Upper lobe of right lung (tissue), 1 donor: ENCODE data around the gene PIP5K1B. TPM values are rescaled to one million over a fixed set of nuclear protein-coding genes. Genes with fewer than 3 reads are reported as not detected.

Experiments
- ATAC-seq: fragments of 200-7000 bp; cut with Tn5 transposase; one replicate; pipeline ENCODE4 v1.9.1; 2020; ENCODE audit warnings: mild to moderate bottlenecking, moderate library complexity
- DNase-seq: peaks from one replicate; pipeline ENCODE4 v3.0.0-alpha.2; 2020
- H3K27ac ChIP-seq: fragments of 200-600 bp; one replicate; pipeline ENCODE4 v1.8.0; 2022
- H3K27me3 ChIP-seq: fragments of 200-600 bp; one replicate; pipeline ENCODE4 v1.8.0; 2022; ENCODE audit warnings: mild to moderate bottlenecking
- H3K36me3 ChIP-seq: fragments of 200-600 bp; one replicate; pipeline ENCODE4 v1.8.0; 2022
- H3K4me1 ChIP-seq: fragments of 200-600 bp; one replicate; pipeline ENCODE4 v1.8.0; 2022
- H3K4me3 ChIP-seq: fragments of 200-600 bp; one replicate; pipeline ENCODE4 v1.8.0; 2022; ENCODE audit warnings: mild to moderate bottlenecking
- H3K9me3 ChIP-seq: fragments of 200-600 bp; one replicate; pipeline ENCODE4 v1.8.0; 2022
- intact Hi-C: fragments of 100-400 bp; cut with DNase I; formaldehyde crosslinking; loops from one replicate; pipeline ENCODE4 v1.11.0; 2022
- total RNA-seq: library from RNA; stranded (reverse); fragmentation: NEBNext Ultra II Directional; extraction: Animal tissue kit (Norgen Biotek cat#: 25700); gene quantifications from one replicate; pipeline ENCODE4 v1.2.1, GENCODE V29; 2021
- TF ChIP-seq, protein P1 (sequence below): fragments of 200-600 bp; IDR thresholded peaks from one replicate; pipeline ENCODE4 v1.8.0; 2022; ENCODE audit warnings: antibody characterized with exemption
- donor health status: DM: no; HTN: yes; CAD: no; lungs with severe emphysema.

Gene PIP5K1B
- total RNA-seq, 1 donor from 2014 or later = 36.5 TPM

- H3K36me3 ChIP-seq = no peaks in the 10 kb centered on the region
- TF ChIP-seq, protein P1, sequence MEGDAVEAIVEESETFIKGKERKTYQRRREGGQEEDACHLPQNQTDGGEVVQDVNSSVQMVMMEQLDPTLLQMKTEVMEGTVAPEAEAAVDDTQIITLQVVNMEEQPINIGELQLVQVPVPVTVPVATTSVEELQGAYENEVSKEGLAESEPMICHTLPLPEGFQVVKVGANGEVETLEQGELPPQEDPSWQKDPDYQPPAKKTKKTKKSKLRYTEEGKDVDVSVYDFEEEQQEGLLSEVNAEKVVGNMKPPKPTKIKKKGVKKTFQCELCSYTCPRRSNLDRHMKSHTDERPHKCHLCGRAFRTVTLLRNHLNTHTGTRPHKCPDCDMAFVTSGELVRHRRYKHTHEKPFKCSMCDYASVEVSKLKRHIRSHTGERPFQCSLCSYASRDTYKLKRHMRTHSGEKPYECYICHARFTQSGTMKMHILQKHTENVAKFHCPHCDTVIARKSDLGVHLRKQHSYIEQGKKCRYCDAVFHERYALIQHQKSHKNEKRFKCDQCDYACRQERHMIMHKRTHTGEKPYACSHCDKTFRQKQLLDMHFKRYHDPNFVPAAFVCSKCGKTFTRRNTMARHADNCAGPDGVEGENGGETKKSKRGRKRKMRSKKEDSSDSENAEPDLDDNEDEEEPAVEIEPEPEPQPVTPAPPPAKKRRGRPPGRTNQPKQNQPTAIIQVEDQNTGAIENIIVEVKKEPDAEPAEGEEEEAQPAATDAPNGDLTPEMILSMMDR = no peak
- H3K9me3 ChIP-seq = no peaks in the 10 kb centered on the region
- DNase-seq (no peak), ATAC-seq (no peak)
- intact Hi-C loops = no loop called here
- H3K27ac ChIP-seq = no peak overlapping the region
- H3K4me1 ChIP-seq = no peaks in the 10 kb centered on the region
- no peak overlapping the region for H3K4me3 ChIP-seq
- H3K27me3 ChIP-seq = no peaks in the 10 kb centered on the region
Observed at GRCh38 chr9:68904454-68904853, 199.4 kb downstream of the PIP5K1B start.

- intact Hi-C loops = no loop called here
- Histone ChIP-seq H3K4me3 (no peak overlapping the region), H3K9me3 (no peaks in the 10 kb centered on the region)
Observed at GRCh38 chr9:68905129-68905528, 200.1 kb downstream of the PIP5K1B start.

DNA sequence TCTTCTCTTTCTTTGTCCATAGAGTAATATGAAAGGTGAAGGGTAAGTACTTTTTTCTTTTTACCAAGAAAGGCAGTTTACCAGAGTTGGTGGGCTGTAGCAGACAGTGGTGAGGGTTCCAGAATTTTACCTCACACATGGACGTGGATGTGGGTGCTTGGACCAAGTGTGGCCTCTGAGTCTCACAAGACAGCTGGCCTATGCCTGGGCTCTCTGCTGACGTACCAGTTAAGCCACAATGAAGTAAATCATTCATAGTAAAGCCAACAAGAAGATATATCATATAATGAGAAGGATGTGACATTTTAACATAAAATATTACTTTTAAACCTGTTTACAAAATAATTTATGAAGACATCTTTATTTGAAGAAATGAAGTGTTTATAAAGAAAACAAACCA lies 202.9 kb downstream of the PIP5K1B start:
- Histone ChIP-seq H3K27me3 (no peaks in the 10 kb centered on the region), H3K36me3 (no peaks in the 10 kb centered on the region), H3K4me1 (peaks cover 4% of the 10 kb centered on the region), H3K27ac (no peak overlapping the region), H3K4me3 (no peak overlapping the region), H3K9me3 (no peaks in the 10 kb centered on the region)
- intact Hi-C loops = no loop called here
- TF ChIP-seq, protein P1 = no peak
- ATAC-seq (no peak), DNase-seq (no peak)

More at GRCh38 chr9:68905129-68905528, 200.1 kb downstream of the PIP5K1B start:
- H3K36me3 ChIP-seq = no peaks in the 10 kb centered on the region
- no peak for DNase-seq
- ATAC-seq = no peak
- no peak overlapping the region for H3K27ac ChIP-seq
- no peaks in the 10 kb centered on the region for H3K27me3 ChIP-seq
- H3K4me1 ChIP-seq = no peaks in the 10 kb centered on the region
- TF ChIP-seq, protein P1 = no peak

DNA sequence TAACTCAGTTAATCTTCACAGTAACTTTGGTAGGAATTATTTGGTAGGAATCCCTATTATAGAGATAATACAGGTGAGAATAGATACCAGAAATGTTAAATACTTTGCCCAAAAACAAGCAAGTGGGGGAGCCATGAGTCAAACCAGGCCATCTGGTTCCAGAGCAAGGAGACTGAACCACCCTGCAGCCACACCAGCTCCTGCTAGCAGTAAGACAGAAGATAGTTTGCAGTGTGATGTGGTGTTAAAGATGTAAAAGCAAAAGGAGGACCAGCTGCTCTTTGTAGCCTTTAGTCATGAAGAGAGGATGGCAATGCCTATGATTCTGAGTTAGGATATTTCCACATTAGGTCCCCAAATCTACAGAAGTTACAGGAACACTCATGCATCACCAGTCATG lies 207.5 kb downstream of the PIP5K1B start:
- no peaks in the 10 kb centered on the region for H3K36me3 ChIP-seq
- no peak overlapping the region for H3K27ac ChIP-seq
- TF ChIP-seq, protein P1 = no peak
- H3K27me3 ChIP-seq = no peaks in the 10 kb centered on the region
- ATAC-seq (no peak), DNase-seq (no peak)
- no peak overlapping the region for H3K4me3 ChIP-seq
- no peaks in the 10 kb centered on the region for H3K9me3 ChIP-seq
- H3K4me1 ChIP-seq = peaks cover 5% of the 10 kb centered on the region
- intact Hi-C loops = no loop called here

DNA sequence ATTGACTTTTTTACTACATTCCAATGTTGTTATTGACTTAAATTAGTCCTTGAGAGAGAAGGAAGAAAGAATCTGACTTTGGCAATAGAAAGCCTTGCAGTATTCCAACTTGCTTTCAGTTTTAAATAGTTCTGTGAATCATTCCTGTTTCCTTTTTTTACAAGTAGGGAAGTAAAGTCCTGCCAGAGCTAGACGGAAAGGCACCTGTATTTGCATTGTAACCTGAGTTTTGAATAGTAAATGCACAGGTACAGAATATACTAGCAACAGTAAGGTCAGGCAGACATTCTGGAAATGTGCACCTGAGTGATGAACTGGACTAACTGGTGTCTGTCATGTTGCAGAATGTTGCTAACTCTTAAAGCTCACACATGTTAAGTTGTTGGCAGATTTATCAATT lies 208.0 kb downstream of the PIP5K1B start:
- no peaks in the 10 kb centered on the region for H3K36me3 ChIP-seq
- DNase-seq (no peak), ATAC-seq (no peak)
- no peaks in the 10 kb centered on the region for H3K27me3 ChIP-seq
- H3K27ac ChIP-seq = no peak overlapping the region
- intact Hi-C loops = no loop called here
- H3K4me1 ChIP-seq = peaks cover 5% of the 10 kb centered on the region
- TF ChIP-seq, protein P1 = no peak
- no peaks in the 10 kb centered on the region for H3K9me3 ChIP-seq
- H3K4me3 ChIP-seq = no peak overlapping the region

GRCh38 chr9:68914751-68915150 lies 209.7 kb downstream of the PIP5K1B start:
- DNase-seq (no peak), ATAC-seq (no peak)
- Histone ChIP-seq H3K27me3 (no peaks in the 10 kb centered on the region), H3K36me3 (no peaks in the 10 kb centered on the region), H3K9me3 (no peaks in the 10 kb centered on the region), H3K4me3 (no peak overlapping the region), H3K27ac (no peak overlapping the region), H3K4me1 (peaks cover 5% of the 10 kb centered on the region)
- intact Hi-C loops = no loop called here
- TF ChIP-seq, protein P1 = no peak
